Osteoblast (primary cell): ENCODE measurements around the gene NGDN. TPM values are rescaled to one million over a fixed set of nuclear protein-coding genes. Genes with fewer than 3 reads are reported as not detected.

Source experiments
- DNase-seq: peaks from one replicate; pipeline ENCODE4 v3.0.0; 2011; ENCODE audit warnings: low spot score, mixed read lengths; ENCODE audit not compliant: insufficient read length; ENCODE audit errors: missing footprints
- H2AFZ ChIP-seq: 2 replicates; pipeline ENCODE4 v1.6.0; 2011; ENCODE audit warnings: mild to moderate bottlenecking, low read length
- H3K27ac ChIP-seq: 2 replicates; pipeline ENCODE4 v1.5.1; 2011; ENCODE audit warnings: mild to moderate bottlenecking, low read depth, low read length, moderate library complexity
- H3K27me3 ChIP-seq: 2 replicates; pipeline ENCODE4 v1.6.0; 2012; ENCODE audit warnings: mild to moderate bottlenecking, control low read depth, inconsistent platforms, low read length, moderate library complexity; ENCODE audit not compliant: insufficient read depth
- H3K36me3 ChIP-seq: 2 replicates; pipeline ENCODE4 v1.5.1; 2011; ENCODE audit warnings: mild to moderate bottlenecking, low read length, control low read depth, moderate library complexity; ENCODE audit not compliant: insufficient read depth
- H3K4me1 ChIP-seq: 2 replicates; pipeline ENCODE4 v1.5.1; 2011; ENCODE audit warnings: mild to moderate bottlenecking, low read length, control low read depth, moderate library complexity; ENCODE audit not compliant: insufficient read depth
- H3K4me2 ChIP-seq: 2 replicates; pipeline ENCODE4 v1.6.0; 2011; ENCODE audit warnings: mild to moderate bottlenecking, low read length; ENCODE audit not compliant: insufficient read depth
- H3K4me3 ChIP-seq: fragments of 200-600 bp; sonication (generic); 3 replicates; pipeline ENCODE4 v1.5.1; 2012; ENCODE audit warnings: mild to moderate bottlenecking, low read length, inconsistent platforms; ENCODE audit not compliant: insufficient read depth
- H3K79me2 ChIP-seq: 2 replicates; pipeline ENCODE4 v1.6.0; 2012; ENCODE audit warnings: mild to moderate bottlenecking, low read length, control low read depth, inconsistent platforms; ENCODE audit not compliant: insufficient read depth
- H3K9me3 ChIP-seq: 2 replicates; pipeline ENCODE4 v1.5.1; 2011; ENCODE audit warnings: low read depth, low read length, control low read depth
- H4K20me1 ChIP-seq: 2 replicates; pipeline ENCODE4 v1.6.0; 2012; ENCODE audit warnings: mild to moderate bottlenecking, low read length, control low read depth; ENCODE audit not compliant: insufficient read depth
- total RNA-seq: library from RNA; depleted of rRNA; stranded (reverse); fragments of >200 nt; gene quantifications from 2 replicates; pipeline ENCODE4 v1.2.3, GENCODE V29; 2012
- TF ChIP-seq, protein P1 (sequence below): IDR thresholded peaks from 2 replicates; pipeline ENCODE4 v1.5.1; 2011; ENCODE audit warnings: mild to moderate bottlenecking, low read depth, low read length, moderate library complexity; ENCODE audit errors: extremely low read depth

Gene NGDN
- total RNA-seq, 1 donor: 49.6 TPM

DNA sequence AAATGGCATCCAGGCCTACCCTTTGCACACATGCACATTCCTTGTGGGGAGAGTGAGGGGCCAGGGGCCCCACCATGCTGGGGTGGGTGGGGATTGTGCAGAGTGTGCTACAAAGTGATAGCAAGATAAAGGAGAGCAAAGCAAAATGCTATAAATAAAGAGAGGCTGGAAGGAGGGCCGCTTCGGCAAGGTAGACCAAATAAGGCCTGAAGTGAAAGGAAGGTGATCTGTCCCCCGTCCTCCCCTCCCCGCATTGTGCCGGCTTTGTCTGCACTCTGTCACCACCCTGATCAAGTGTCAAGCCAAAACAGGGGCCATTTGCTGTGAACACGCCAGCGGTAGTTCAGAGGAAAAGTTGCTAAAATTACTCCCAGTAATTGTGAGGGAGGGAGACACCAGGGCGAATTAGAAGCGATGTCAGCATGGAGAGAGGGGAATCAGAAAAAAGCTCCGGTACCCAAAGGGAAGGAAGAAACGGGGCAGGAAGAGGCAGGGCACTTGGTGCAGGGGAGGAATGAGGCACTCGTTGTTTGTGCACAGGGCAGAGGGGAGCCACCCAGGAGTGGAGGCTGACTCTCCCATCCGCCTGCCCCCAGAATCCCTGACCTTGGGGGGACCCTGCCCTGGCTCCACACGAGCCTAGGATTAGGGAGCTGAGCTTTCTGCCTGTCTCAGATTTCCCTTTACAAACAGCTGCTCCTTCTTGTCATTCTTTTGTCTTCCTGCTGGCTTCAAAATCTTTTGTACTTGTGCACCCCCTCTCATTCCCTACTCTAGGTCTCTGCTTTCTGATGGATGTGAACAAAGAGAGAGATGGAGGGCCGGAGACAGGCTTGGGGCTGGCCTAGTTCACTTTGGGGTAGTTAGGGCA lies 31.2 kb upstream of the NGDN start:
- no peak overlapping the region for H3K4me3 ChIP-seq
- no peaks in the 10 kb centered on the region for H3K9me3 ChIP-seq
- no peak for DNase-seq
- H3K79me2 ChIP-seq: no peaks in the 10 kb centered on the region
- H3K36me3 ChIP-seq: no peaks in the 10 kb centered on the region
- no peak overlapping the region for H2AFZ ChIP-seq
- TF ChIP-seq, protein P1, sequence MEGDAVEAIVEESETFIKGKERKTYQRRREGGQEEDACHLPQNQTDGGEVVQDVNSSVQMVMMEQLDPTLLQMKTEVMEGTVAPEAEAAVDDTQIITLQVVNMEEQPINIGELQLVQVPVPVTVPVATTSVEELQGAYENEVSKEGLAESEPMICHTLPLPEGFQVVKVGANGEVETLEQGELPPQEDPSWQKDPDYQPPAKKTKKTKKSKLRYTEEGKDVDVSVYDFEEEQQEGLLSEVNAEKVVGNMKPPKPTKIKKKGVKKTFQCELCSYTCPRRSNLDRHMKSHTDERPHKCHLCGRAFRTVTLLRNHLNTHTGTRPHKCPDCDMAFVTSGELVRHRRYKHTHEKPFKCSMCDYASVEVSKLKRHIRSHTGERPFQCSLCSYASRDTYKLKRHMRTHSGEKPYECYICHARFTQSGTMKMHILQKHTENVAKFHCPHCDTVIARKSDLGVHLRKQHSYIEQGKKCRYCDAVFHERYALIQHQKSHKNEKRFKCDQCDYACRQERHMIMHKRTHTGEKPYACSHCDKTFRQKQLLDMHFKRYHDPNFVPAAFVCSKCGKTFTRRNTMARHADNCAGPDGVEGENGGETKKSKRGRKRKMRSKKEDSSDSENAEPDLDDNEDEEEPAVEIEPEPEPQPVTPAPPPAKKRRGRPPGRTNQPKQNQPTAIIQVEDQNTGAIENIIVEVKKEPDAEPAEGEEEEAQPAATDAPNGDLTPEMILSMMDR: no peak
- no peaks in the 10 kb centered on the region for H4K20me1 ChIP-seq
- H3K27me3 ChIP-seq: no peaks in the 10 kb centered on the region
- H3K4me2 ChIP-seq: no peak overlapping the region
- H3K27ac ChIP-seq: no peak overlapping the region
- H3K4me1 ChIP-seq: no peaks in the 10 kb centered on the region

DNA sequence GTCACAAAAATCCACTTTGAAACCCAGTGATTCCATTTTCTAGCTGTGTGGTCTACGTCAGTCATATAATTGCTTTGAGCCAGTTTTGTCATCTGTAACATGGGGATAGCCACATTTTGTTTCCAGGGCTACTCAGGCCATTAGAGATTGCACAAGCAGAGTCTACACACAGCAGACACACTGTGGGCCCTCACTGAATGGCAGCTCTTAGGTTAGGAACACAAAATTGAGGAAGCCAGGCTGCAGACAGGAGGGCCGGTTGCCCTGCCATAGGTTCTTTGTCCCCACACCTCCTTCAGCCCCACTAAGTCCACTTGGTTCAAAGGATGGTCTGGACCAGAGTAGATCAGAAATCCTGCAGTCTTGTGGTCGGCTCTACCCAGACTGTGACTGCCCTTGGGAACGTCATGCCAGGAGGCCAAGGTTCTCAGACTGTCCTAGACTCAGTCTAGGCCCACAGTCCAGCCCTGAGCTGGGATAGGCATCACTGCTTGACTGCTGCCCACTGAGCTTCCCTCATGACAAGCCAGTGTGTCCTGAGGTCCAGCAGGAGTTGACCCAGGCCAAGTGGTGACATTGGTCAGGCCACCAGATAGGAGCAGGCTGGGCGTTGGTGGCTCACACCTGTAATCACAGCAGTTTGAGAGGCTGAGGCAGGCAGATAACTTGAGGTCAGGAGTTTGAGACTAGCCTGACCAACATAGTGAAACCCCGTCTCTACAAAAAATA lies 30.2 kb upstream of the NGDN start:
- no peak overlapping the region for H3K4me3 ChIP-seq
- H3K4me1 ChIP-seq: no peaks in the 10 kb centered on the region
- H3K4me2 ChIP-seq: no peak overlapping the region
- no peaks in the 10 kb centered on the region for H3K36me3 ChIP-seq
- no peaks in the 10 kb centered on the region for H3K79me2 ChIP-seq
- H2AFZ ChIP-seq: no peak overlapping the region
- no peak overlapping the region for H3K27ac ChIP-seq
- no peak for DNase-seq
- TF ChIP-seq, protein P1: no peak
- no peaks in the 10 kb centered on the region for H3K27me3 ChIP-seq
- H3K9me3 ChIP-seq: no peaks in the 10 kb centered on the region
- H4K20me1 ChIP-seq: no peaks in the 10 kb centered on the region

DNA sequence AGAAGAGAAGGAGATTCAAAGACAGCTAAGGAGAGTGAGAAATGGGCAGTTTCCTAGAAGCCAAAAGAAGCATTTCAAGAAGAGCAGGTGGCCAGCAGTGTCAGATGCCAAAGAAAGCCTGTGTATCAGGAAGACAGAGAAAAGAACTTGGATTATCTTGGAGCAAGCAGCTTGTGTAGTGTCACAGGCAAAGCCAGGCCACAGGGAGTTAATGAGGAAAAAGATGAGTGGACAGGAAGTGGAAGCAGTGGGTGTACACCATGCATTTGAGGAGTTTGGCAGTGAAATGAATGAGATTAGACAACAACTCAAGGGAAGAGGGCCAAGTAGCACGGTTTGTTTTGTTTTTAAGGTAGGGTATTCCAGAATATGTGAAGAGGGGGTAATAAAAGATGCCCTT lies 28.4 kb upstream of the NGDN start:
- Histone ChIP-seq H3K4me1 (no peaks in the 10 kb centered on the region), H3K9me3 (no peaks in the 10 kb centered on the region), H3K27ac (no peak overlapping the region), H3K79me2 (no peaks in the 10 kb centered on the region), H3K27me3 (peaks cover 2% of the 10 kb centered on the region), H3K36me3 (no peaks in the 10 kb centered on the region), H3K4me3 (no peak overlapping the region), H2AFZ (no peak overlapping the region), H4K20me1 (no peaks in the 10 kb centered on the region), H3K4me2 (no peak overlapping the region)
- TF ChIP-seq, protein P1: no peak
- peak; percentile 71 for DNase-seq

DNA sequence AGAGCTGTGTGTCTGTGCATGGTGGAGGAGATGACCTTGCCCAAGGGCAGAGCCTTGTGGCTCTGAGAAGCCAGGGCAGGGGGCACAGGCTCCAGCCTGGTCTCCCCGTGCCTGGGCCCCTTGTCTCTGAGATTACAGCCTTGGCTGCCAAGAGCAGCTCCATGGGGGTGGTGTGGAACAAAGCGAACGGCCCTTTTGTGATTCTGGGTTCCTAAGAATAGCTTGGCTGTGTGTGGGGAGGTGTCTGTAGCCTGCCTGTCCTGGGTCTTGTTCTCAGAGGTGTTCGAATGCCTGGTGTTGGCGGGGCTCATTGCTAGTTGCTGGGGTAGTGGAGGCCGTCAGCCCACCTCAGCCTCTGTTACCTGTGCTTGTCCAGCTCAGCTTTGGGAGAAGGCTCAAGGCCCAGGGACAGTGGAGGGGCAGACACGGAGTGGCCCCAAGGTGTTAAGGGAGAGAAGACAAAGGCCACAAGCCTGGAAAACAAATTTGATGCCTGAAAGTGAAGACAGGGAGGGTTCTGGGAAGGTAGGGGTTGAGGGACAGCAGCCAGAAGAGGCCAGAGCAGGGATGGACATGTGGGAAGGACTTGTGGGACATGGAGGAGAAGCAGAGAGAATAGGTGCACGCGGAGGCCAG lies 26.7 kb upstream of the NGDN start:
- H4K20me1 ChIP-seq: no peaks in the 10 kb centered on the region
- no peak overlapping the region for H3K4me2 ChIP-seq
- DNase-seq: no peak
- no peaks in the 10 kb centered on the region for H3K4me1 ChIP-seq
- TF ChIP-seq, protein P1: no peak
- H3K79me2 ChIP-seq: no peaks in the 10 kb centered on the region
- H3K27me3 ChIP-seq: peaks cover 2% of the 10 kb centered on the region
- H3K36me3 ChIP-seq: no peaks in the 10 kb centered on the region
- no peak overlapping the region for H2AFZ ChIP-seq
- no peak overlapping the region for H3K4me3 ChIP-seq
- no peaks in the 10 kb centered on the region for H3K9me3 ChIP-seq
- no peak overlapping the region for H3K27ac ChIP-seq
